GM19099 (cell line): ENCODE results near the gene CASP4.

ENCODE experiments used
- POLR2A ChIP-seq: IDR thresholded peaks from 3 replicates; pipeline ENCODE4 v1.6.1; 2011; ENCODE audit warnings: low read depth; ENCODE audit not compliant: insufficient read length; ENCODE audit errors: extremely low read depth

Gene CASP4

GRCh38 chr11:104968355-104968855 lies at the start of gene CASP4:
CASP4 (minus strand) TSS chr11:104968574; CDS start chr11:104968525, 49 bp downstream.
- TF ChIP-seq POLR2A: peak; percentile 52

GRCh38 chr11:105007463-105007862 lies 39.1 kb upstream of the CASP4 start:
- no peak for TF ChIP-seq POLR2A

GRCh38 chr11:105005451-105005845 lies 37.1 kb upstream of the CASP4 start:
- TF ChIP-seq POLR2A: no peak

- TF ChIP-seq POLR2A: no peak
Measured at GRCh38 chr11:105004021-105004420, 35.6 kb upstream of the CASP4 start.

GRCh38 chr11:105003151-105003550 lies 34.8 kb upstream of the CASP4 start:
- TF ChIP-seq POLR2A: no peak

- TF ChIP-seq POLR2A: no peak
Measured at GRCh38 chr11:105000797-105001196, 32.4 kb upstream of the CASP4 start.

GRCh38 chr11:105000167-105000566 lies 31.8 kb upstream of the CASP4 start:
- no peak for TF ChIP-seq POLR2A

- no peak for TF ChIP-seq POLR2A
Measured at GRCh38 chr11:104999721-105000120, 31.3 kb upstream of the CASP4 start.

GRCh38 chr11:104997288-104997687 lies 28.9 kb upstream of the CASP4 start:
- TF ChIP-seq POLR2A: no peak

- TF ChIP-seq POLR2A: no peak
Measured at GRCh38 chr11:104995001-104995408, 26.6 kb upstream of the CASP4 start.

- TF ChIP-seq POLR2A: no peak
Measured at GRCh38 chr11:104992781-104993180, 24.4 kb upstream of the CASP4 start.

GRCh38 chr11:104991994-104992393 lies 23.6 kb upstream of the CASP4 start:
- TF ChIP-seq POLR2A: no peak

- TF ChIP-seq POLR2A: no peak
Measured at GRCh38 chr11:104984808-104985207, 16.4 kb upstream of the CASP4 start.

GRCh38 chr11:104979839-104980238 lies 11.5 kb upstream of the CASP4 start:
- no peak for TF ChIP-seq POLR2A

- no peak for TF ChIP-seq POLR2A
Measured at GRCh38 chr11:104973616-104974015, 5.2 kb upstream of the CASP4 start.

- TF ChIP-seq POLR2A: no peak
Measured at GRCh38 chr11:104970756-104971155, 2.4 kb upstream of the CASP4 start.
